ENCODE data around the gene SLC46A1. TPM values are rescaled to one million over a fixed set of nuclear protein-coding genes. Genes with fewer than 3 reads are reported as not detected.
A peak's percentile ranks its signal among the peaks of the same experiment; 100 is the strongest.

The SLC46A1 gene
- total and polyA plus RNA-seq, 2 of the 8 experiments (the other 6 are each of a cell fraction or from before 2014, with no cell fraction given), result 5.3 to 8.7 TPM

DNA sequence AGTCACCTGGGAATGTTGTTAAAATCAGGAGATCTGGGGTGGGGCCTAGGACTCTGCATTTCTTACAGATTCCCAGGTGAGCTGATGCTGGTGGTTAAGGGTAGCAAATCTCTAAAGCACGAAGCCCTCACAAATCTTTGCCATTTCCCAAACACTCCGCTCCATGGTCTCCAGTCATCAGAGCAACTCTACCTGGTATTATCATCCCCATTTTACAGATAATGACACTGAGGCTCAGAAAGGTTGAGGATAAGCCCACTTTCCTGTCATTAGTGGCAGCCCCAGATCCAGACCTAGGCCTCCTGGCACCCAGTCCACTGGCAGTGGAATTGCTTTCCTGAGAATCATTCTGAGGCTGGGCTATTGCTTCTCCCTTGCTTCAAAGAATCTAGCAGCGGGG, 8.7 kb downstream of the SLC46A1 start:
- H3K4me1 ChIP-seq (replicated peaks in 1 of 4; ENCODE audit: control insufficient read depth in 3 of 4, insufficient read depth in 4 of 4, low read length in 3 of 4), result peaks cover 3 to 10% (median 6%) of the 10 kb centered on the region in 4 experiments
- no peak overlapping the region; the same call in 1 of the 2 replicates for H4K8ac ChIP-seq (ENCODE audit: extremely low read depth, insufficient read depth, low read length)
- H3K27ac ChIP-seq (ENCODE audit: low read depth, low read length), result no peak overlapping the region
- H3K4me3 ChIP-seq (ENCODE audit: extremely low read depth in 1 of 4, insufficient read depth in 2 of 4, low read depth in 3 of 4, low read length in 4 of 4), result no peak overlapping the region
- H3K9ac ChIP-seq (replicated peaks in 1 of 4; ENCODE audit: extremely low read depth in 1 of 4, low read depth in 3 of 4, low read length in 3 of 4), result no peak overlapping the region
- no peak overlapping the region for H2BK12ac ChIP-seq (ENCODE audit: low read depth, low read length)
- no peak for DNase-seq (ENCODE audit: low read depth in 1 of 2, low spot score in 2 of 2)
- 93% methylated on average over 3 of the region's 3 CpGs; no CpG with 5 or more reads in 1 of the 2 experiments for WGBS, 2 experiments (ENCODE audit: extremely low coverage in 1 of 2, insufficient coverage in 1 of 2, insufficient read length in 1 of 2, insufficient replicate concordance in 2 of 2, low coverage in 1 of 2, low lambda C conversion rate in 2 of 2, missing lambda C conversion rate in 1 of 2)
- no peak overlapping the region for H3K4ac ChIP-seq (replicated peaks; ENCODE audit: insufficient read length, low read depth, low read length)
- H2BK5ac ChIP-seq (ENCODE audit: low read depth, low read length), result no peak overlapping the region
- TF ChIP-seq POLR2AphosphoS5 (IDR thresholded peaks at IDR 0.05; ENCODE audit: low read depth, low read length), result no peak
- TF ChIP-seq KDM1A (IDR thresholded peaks at IDR 0.05; ENCODE audit: borderline replicate concordance, low read length), result 0 out of 2 replicates have a peak, but pooled peaks have one; percentile 26
- H3K79me1 ChIP-seq (ENCODE audit: low read depth, low read length), result no peaks in the 10 kb centered on the region; the same call in 1 of the 2 replicates
- H2BK120ac ChIP-seq (replicated peaks; ENCODE audit: low read depth, low read length), result no peak overlapping the region
- ChIA-PET CTCF (ENCODE audit: partially characterized antibody) (interaction anchor here (0.9 to 2.8 kb wide), 3 partner anchors 8 to 152 kb away, joined by 3 to 11 read pairs (median 3); partner anchors contain the start of gene SLC46A1), POLR2A (ENCODE audit: partially characterized antibody) (interaction anchor here (3.3 to 12.8 kb wide), 2 partner anchors 9 to 11 kb away, joined by 12 to 135 read pairs; partner anchors contain the start of gene SLC46A1)
- H3K27me3 ChIP-seq (replicated peaks in 1 of 4; ENCODE audit: control insufficient read depth in 3 of 4, extremely low read depth in 1 of 4, insufficient read depth in 3 of 4, low read length in 3 of 4), result peaks cover 0 to 9% (median 3%) of the 10 kb centered on the region in 4 experiments; a peak in 2 of 7 replicates
- H4K91ac ChIP-seq (replicated peaks; ENCODE audit: insufficient read length, low read length), result no peak overlapping the region
- no peak overlapping the region for H3K56ac ChIP-seq (replicated peaks; ENCODE audit: insufficient read length, low read depth, low read length)
- no peak overlapping the region for H4K5ac ChIP-seq (ENCODE audit: insufficient read length, low read depth, low read length)
- no peaks in the 10 kb centered on the region for H3K79me2 ChIP-seq (ENCODE audit: control insufficient read depth in 1 of 2, insufficient read depth in 2 of 2, low read length in 2 of 2)
- no peak overlapping the region for H2BK20ac ChIP-seq (ENCODE audit: low read length)
- no peak overlapping the region for H3K4me2 ChIP-seq (ENCODE audit: insufficient read depth in 1 of 2, low read depth in 2 of 2, low read length in 2 of 2)
- no peak for FAIRE-seq
- no peaks in the 10 kb centered on the region for H4K20me1 ChIP-seq (replicated peaks in 1 of 2; ENCODE audit: control insufficient read depth in 1 of 2, insufficient read depth in 2 of 2, low read length in 2 of 2)
- H3K9me3 ChIP-seq (ENCODE audit: insufficient read depth in 2 of 2, low read depth in 1 of 2, low read length in 1 of 2), result no peaks in the 10 kb centered on the region
- H3K23ac ChIP-seq (ENCODE audit: insufficient read length), result no peak overlapping the region
- H2AFZ ChIP-seq (ENCODE audit: low read length), result no peak overlapping the region
- H3K36me3 ChIP-seq (ENCODE audit: control insufficient read depth in 2 of 4, insufficient read depth in 4 of 4, low read length in 3 of 4), result no peaks in the 10 kb centered on the region
- no peak overlapping the region for H3K14ac ChIP-seq (ENCODE audit: insufficient read length)
- H3K23me2 ChIP-seq (ENCODE audit: low read depth, low read length), result no peaks in the 10 kb centered on the region
- H2BK15ac ChIP-seq (ENCODE audit: low read length), result no peak overlapping the region
- H3K18ac ChIP-seq (ENCODE audit: extremely low read depth, low read length), result no peak overlapping the region
- H2AK5ac ChIP-seq (ENCODE audit: low read depth, low read length), result no peak overlapping the region
